ENCODE data around the gene CFAP57. TPM values are rescaled to one million over a fixed set of nuclear protein-coding genes. Genes with fewer than 3 reads are reported as not detected.

CFAP57 gene
- total and polyA plus RNA-seq, 2 of the 13 experiments (the other 11 are each of a cell fraction or from before 2014, with no cell fraction given) = 0.01 TPM; not detected in 1

DNA sequence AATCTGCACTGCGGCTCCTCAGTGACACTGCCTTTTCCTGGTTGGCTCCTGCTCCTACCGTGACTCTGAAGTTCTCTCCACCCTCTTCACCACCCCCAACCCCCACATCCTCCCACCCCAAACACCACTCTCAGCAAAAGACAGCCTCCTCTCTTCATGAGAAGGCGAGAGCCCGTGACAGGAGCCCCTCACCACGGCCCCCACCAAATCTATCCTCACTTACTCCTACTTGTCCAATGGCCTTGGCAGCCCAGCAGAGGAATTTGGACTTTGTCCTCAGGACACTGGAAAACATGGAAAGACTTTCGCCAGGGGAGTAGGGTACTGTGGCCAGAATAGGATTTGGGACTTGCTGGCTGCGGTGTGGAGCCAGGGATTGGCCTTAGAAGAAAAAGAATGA lies 104.5 kb downstream of the CFAP57 start (continued):
- TF ChIP-seq ZNF614 (CRISPR knock-in tag; IDR thresholded peaks at IDR 0.05; ENCODE audit: borderline replicate concordance) (no peak), YEATS2 (CRISPR knock-in tag; IDR thresholded peaks at IDR 0.05; ENCODE audit: borderline replicate concordance) (no peak), ZNF850 (CRISPR knock-in tag; conservative IDR thresholded peaks at IDR 0.05) (no peak), EED (CRISPR knock-in tag; IDR thresholded peaks at IDR 0.05) (no peak), RERE (CRISPR knock-in tag; IDR thresholded peaks at IDR 0.05; ENCODE audit: low read depth) (no peak), NCOA2 (CRISPR knock-in tag; IDR thresholded peaks at IDR 0.05) (peak; percentile 59), ZNF776 (CRISPR knock-in tag; IDR thresholded peaks at IDR 0.05) (no peak), MIXL1 (CRISPR knock-in tag; IDR thresholded peaks at IDR 0.05) (peak; percentile 30; the same call in 1 of the 2 replicates), ZSCAN31 (CRISPR knock-in tag; IDR thresholded peaks at IDR 0.05; ENCODE audit: low read depth) (no peak), TOE1 (CRISPR knock-in tag; IDR thresholded peaks at IDR 0.05) (no peak), PLRG1 (conservative IDR thresholded peaks at IDR 0.05) (no peak), SIN3B (IDR thresholded peaks at IDR 0.05; ENCODE audit: low read length) (no peak), ZSCAN25 (CRISPR knock-in tag; IDR thresholded peaks at IDR 0.05) (0 out of 2 replicates have a peak, but pooled peaks have one; percentile 39), ZSCAN30 (CRISPR knock-in tag; IDR thresholded peaks at IDR 0.05) (no peak), ZNF331 (CRISPR knock-in tag; IDR thresholded peaks at IDR 0.05) (peak; percentile 40; the same call in 1 of the 2 replicates), GZF1 (CRISPR knock-in tag; IDR thresholded peaks at IDR 0.05) (no peak), HMG20A (CRISPR knock-in tag; IDR thresholded peaks at IDR 0.05; ENCODE audit: borderline replicate concordance) (peak; percentile 57; the same call in 1 of the 2 replicates), ZNF724P (CRISPR knock-in tag; IDR thresholded peaks at IDR 0.05; ENCODE audit: borderline replicate concordance) (no peak), MIER2 (CRISPR knock-in tag; IDR thresholded peaks at IDR 0.05) (0 out of 2 replicates have a peak, but pooled peaks have one; percentile 44), MAZ (IDR thresholded peaks at IDR 0.05; ENCODE audit: borderline replicate concordance, low read depth, low read length) (no peak), MAZ (CRISPR knock-in tag; IDR thresholded peaks at IDR 0.05; ENCODE audit: low read depth) (peak; percentile 33; the same call in 1 of the 2 replicates), ERF (CRISPR knock-in tag; IDR thresholded peaks at IDR 0.05) (0 out of 2 replicates have a peak, but pooled peaks have one; percentile 24), ZNF709 (CRISPR knock-in tag; IDR thresholded peaks at IDR 0.05) (no peak), ZKSCAN5 (CRISPR knock-in tag; IDR thresholded peaks at IDR 0.05) (no peak), PHF21A (CRISPR knock-in tag; IDR thresholded peaks at IDR 0.05) (0 out of 2 replicates have a peak, but pooled peaks have one; percentile 43)
- TF ChIP-seq, protein P1, sequence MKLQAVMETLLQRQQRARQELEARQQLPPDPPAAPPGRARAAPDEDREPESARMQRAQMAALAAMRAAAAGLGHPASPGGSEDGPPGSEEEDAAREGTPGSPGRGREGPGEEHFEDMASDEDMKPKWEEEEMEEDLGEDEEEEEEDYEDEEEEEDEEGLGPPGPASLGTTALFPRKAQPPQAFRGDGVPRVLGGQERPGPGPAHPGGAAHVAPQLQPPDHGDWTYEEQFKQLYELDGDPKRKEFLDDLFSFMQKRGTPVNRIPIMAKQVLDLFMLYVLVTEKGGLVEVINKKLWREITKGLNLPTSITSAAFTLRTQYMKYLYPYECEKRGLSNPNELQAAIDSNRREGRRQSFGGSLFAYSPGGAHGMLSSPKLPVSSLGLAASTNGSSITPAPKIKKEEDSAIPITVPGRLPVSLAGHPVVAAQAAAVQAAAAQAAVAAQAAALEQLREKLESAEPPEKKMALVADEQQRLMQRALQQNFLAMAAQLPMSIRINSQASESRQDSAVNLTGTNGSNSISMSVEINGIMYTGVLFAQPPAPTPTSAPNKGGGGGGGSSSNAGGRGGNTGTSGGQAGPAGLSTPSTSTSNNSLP (IDR thresholded peaks at IDR 0.05; ENCODE audit: low read depth, low read length) = no peak
- TF ChIP-seq, protein P2, sequence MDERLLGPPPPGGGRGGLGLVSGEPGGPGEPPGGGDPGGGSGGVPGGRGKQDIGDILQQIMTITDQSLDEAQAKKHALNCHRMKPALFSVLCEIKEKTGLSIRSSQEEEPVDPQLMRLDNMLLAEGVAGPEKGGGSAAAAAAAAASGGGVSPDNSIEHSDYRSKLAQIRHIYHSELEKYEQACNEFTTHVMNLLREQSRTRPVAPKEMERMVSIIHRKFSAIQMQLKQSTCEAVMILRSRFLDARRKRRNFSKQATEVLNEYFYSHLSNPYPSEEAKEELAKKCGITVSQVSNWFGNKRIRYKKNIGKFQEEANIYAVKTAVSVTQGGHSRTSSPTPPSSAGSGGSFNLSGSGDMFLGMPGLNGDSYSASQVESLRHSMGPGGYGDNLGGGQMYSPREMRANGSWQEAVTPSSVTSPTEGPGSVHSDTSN (CRISPR knock-in tag; IDR thresholded peaks at IDR 0.05) = no peak
